GM23338 (cell line): Measurements from ENCODE around the gene ATP9B. TPM values are rescaled to one million over a fixed set of nuclear protein-coding genes. Genes with fewer than 3 reads are reported as not detected.

Source experiments
- ATAC-seq: fragments of 200-7000 bp; cut with Tn5 transposase; 3 replicates; pipeline ENCODE4 v1.9.1; 2020
- DNase-seq: peaks from one replicate; pipeline ENCODE4 v3.0.0-alpha.2; 2015; ENCODE audit warnings: low spot score
- H2AFZ ChIP-seq: fragments of 200-600 bp; sonication (generic); 2 replicates; pipeline ENCODE4 v1.8.0; 2016; ENCODE audit warnings: antibody characterized with exemption, mild to moderate bottlenecking, moderate library complexity
- H3F3A ChIP-seq: fragments of 200-600 bp; sonication (generic); replicated peaks from 2 replicates; pipeline ENCODE4 v1.8.0; 2017; ENCODE audit warnings: antibody characterized with exemption, mixed run types, low read depth
- H3K27ac ChIP-seq: fragments of 200-600 bp; sonication (generic); 2 replicates; pipeline ENCODE4 v1.6.1; 2016; ENCODE audit warnings: low read depth
- H3K27me3 ChIP-seq: fragments of 200-600 bp; sonication (generic); 2 replicates; pipeline ENCODE4 v1.8.0; 2016; ENCODE audit warnings: mild to moderate bottlenecking, mixed run types, moderate library complexity; ENCODE audit not compliant: insufficient read depth
- H3K36me3 ChIP-seq: fragments of 200-600 bp; sonication (generic); 2 replicates; pipeline ENCODE4 v1.8.0; 2016; ENCODE audit warnings: mild to moderate bottlenecking; ENCODE audit not compliant: insufficient read depth
- H3K4me1 ChIP-seq: fragments of 200-600 bp; sonication (generic); 2 replicates; pipeline ENCODE4 v1.8.0; 2016; ENCODE audit warnings: mild to moderate bottlenecking, moderate library complexity; ENCODE audit not compliant: insufficient read depth
- H3K4me2 ChIP-seq: fragments of 200-600 bp; sonication (generic); 2 replicates; pipeline ENCODE4 v1.7.1; 2017; ENCODE audit warnings: mixed run types
- H3K4me3 ChIP-seq: fragments of 200-600 bp; sonication (generic); 2 replicates; pipeline ENCODE4 v1.6.1; 2016; ENCODE audit warnings: mixed run types
- H3K79me2 ChIP-seq: fragments of 200-600 bp; sonication (generic); replicated peaks from 2 replicates; pipeline ENCODE4 v1.8.0; 2017; ENCODE audit warnings: mild to moderate bottlenecking; ENCODE audit not compliant: insufficient read depth
- H3K9me2 ChIP-seq: fragments of 200-600 bp; sonication (generic); 2 replicates; pipeline ENCODE4 v1.8.0; 2017; ENCODE audit not compliant: insufficient read depth
- H4K20me1 ChIP-seq: fragments of 200-600 bp; sonication (generic); replicated peaks from 2 replicates; pipeline ENCODE4 v1.8.0; 2017; ENCODE audit warnings: mild to moderate bottlenecking; ENCODE audit not compliant: insufficient read depth
- H3K27ac Mint-ChIP-seq: 2 replicates; pipeline ENCODE4 v1.8.0; 2020; ENCODE audit warnings: inconsistent platforms, mild to moderate bottlenecking, moderate library complexity, mixed read lengths
- H3K27me3 Mint-ChIP-seq: 3 replicates; pipeline ENCODE4 v1.8.0; 2022; ENCODE audit warnings: low read depth, mild to moderate bottlenecking, moderate library complexity, mixed read lengths, inconsistent platforms; ENCODE audit not compliant: insufficient read depth, poor library complexity
- H3K36me3 Mint-ChIP-seq: 3 replicates; pipeline ENCODE4 v1.8.0; 2021; ENCODE audit warnings: low read depth, mild to moderate bottlenecking, inconsistent platforms, moderate library complexity, mixed read lengths
- H3K4me1 Mint-ChIP-seq: 3 replicates; pipeline ENCODE4 v1.8.0; 2020; ENCODE audit warnings: mild to moderate bottlenecking, inconsistent platforms, mixed read lengths
- H3K4me3 Mint-ChIP-seq: 3 replicates; pipeline ENCODE4 v1.8.0; 2021; ENCODE audit warnings: moderate library complexity, mild to moderate bottlenecking, inconsistent platforms, mixed read lengths
- H3K9me3 Mint-ChIP-seq: 3 replicates; pipeline ENCODE4 v1.8.0; 2020; ENCODE audit warnings: moderate library complexity, mild to moderate bottlenecking, inconsistent platforms, mixed read lengths
- CREB1 ChIP-seq: fragments of 250-450 bp; sonication (Bioruptor Pico); IDR thresholded peaks from 2 replicates; pipeline ENCODE4 v1.5.0; 2020; ENCODE audit warnings: low read depth, mild to moderate bottlenecking, moderate library complexity
- CTCF ChIP-seq, 2 experiments: fragments of 200-600 bp in 1 of 2; sonication (generic) in 1 of 2; conservative IDR thresholded peaks; 2 replicates each; pipeline versions ENCODE4 v1.5.1 to v1.6.1; 2016 to 2017; ENCODE audit warnings: antibody characterized with exemption in 2 of 2, low read depth in 2 of 2, mild to moderate bottlenecking in 2 of 2, moderate library complexity in 1 of 2
- ETS1 ChIP-seq: IDR thresholded peaks from 2 replicates; pipeline ENCODE4 v1.6.1; 2016; ENCODE audit warnings: antibody characterized with exemption
- EZH2 ChIP-seq: fragments of 200-600 bp; sonication (generic); IDR thresholded peaks from one replicate; pipeline ENCODE4 v1.8.0; 2017; ENCODE audit warnings: antibody characterized with exemption, mild to moderate bottlenecking, low read depth; ENCODE audit not compliant: unreplicated experiment
- EZH2phosphoT487 ChIP-seq: fragments of 200-600 bp; sonication (generic); IDR thresholded peaks from one replicate; pipeline ENCODE4 v1.8.1; 2018; ENCODE audit warnings: antibody characterized with exemption; ENCODE audit not compliant: unreplicated experiment
- JUNB ChIP-seq: IDR thresholded peaks from one replicate; pipeline ENCODE4 v1.6.1; 2016; ENCODE audit warnings: antibody characterized with exemption; ENCODE audit not compliant: unreplicated experiment
- NANOG ChIP-seq: IDR thresholded peaks from 2 replicates; pipeline ENCODE4 v1.6.1; 2016; ENCODE audit warnings: antibody characterized with exemption, borderline replicate concordance
- POLR2AphosphoS5 ChIP-seq: IDR thresholded peaks from 2 replicates; pipeline ENCODE4 v1.6.1; 2016; ENCODE audit warnings: antibody characterized with exemption, low read depth
- REST ChIP-seq: IDR thresholded peaks from one replicate; pipeline ENCODE4 v1.6.1; 2018; ENCODE audit warnings: antibody characterized with exemption; ENCODE audit not compliant: unreplicated experiment
- STAT1 ChIP-seq: IDR thresholded peaks from one replicate; pipeline ENCODE4 v1.6.1; 2016; ENCODE audit warnings: antibody characterized with exemption; ENCODE audit not compliant: unreplicated experiment
- ZNF114 ChIP-seq: fragments of 250-450 bp; sonication (Bioruptor Pico); IDR thresholded peaks from 2 replicates; pipeline ENCODE4 v1.5.0; 2020; ENCODE audit warnings: mild to moderate bottlenecking, moderate library complexity
- ZNF331 ChIP-seq: fragments of 250-450 bp; sonication (Bioruptor Pico); IDR thresholded peaks from 2 replicates; pipeline ENCODE4 v1.5.0; 2020; ENCODE audit warnings: low read depth, mild to moderate bottlenecking, moderate library complexity
- ZNF462 ChIP-seq: fragments of 250-450 bp; sonication (Bioruptor Pico); IDR thresholded peaks from 2 replicates; pipeline ENCODE4 v1.5.0; 2020; ENCODE audit warnings: mild to moderate bottlenecking, moderate library complexity
- polyA plus RNA-seq: library from polyadenylated mRNA; unstranded; fragments of >200 nt; fragmentation: Nextera tagmentation; extraction: Ambion mirVana; gene quantifications from 2 replicates; pipeline ENCODE4 v1.2.1, GENCODE V29; 2016
- total RNA-seq: library from RNA; depleted of rRNA; stranded (reverse); fragments of >200 nt; shearing (Covaris generic); gene quantifications from 2 replicates; pipeline ENCODE4 v1.2.3, GENCODE V29; 2014

The ATP9B gene
- total and polyA plus RNA-seq, 2 experiments from 2014 or later: 14.2 to 25.6 TPM

GRCh38 chr18:79252904-79253633, 183.9 kb downstream of the ATP9B start:
- ATAC-seq (peak; percentile 68), DNase-seq (no peak)
- Histone ChIP-seq H3K27ac (no peak overlapping the region), H3K4me3 (no peak overlapping the region), H3K27me3 (no peaks in the 10 kb centered on the region), H3K4me1 (no peaks in the 10 kb centered on the region), H2AFZ (no peak overlapping the region), H3F3A (no peaks in the 10 kb centered on the region), H3K36me3 (no peaks in the 10 kb centered on the region; the same call in 1 of the 2 replicates), H3K79me2 (no peaks in the 10 kb centered on the region), H3K4me2 (no peak overlapping the region), H4K20me1 (no peaks in the 10 kb centered on the region; the same call in 1 of the 2 replicates), H3K9me2 (no peaks in the 10 kb centered on the region)
- H3K27me3 Mint-ChIP-seq: no peaks in the 10 kb centered on the region
- H3K27ac Mint-ChIP-seq: peak overlapping the region; percentile 45; the same call in 1 of the 2 replicates
- H3K4me1 Mint-ChIP-seq: peaks cover 17% of the 10 kb centered on the region; the same call in 2 of the 3 replicates
- TF ChIP-seq ZNF331 (CRISPR knock-in tag) (no peak), REST (no peak), CTCF (conservative IDR thresholded peaks at IDR 0.05; ENCODE audit: low read depth in 2 of 2) (no peak), ZNF114 (CRISPR knock-in tag) (no peak), POLR2AphosphoS5 (no peak), EZH2 (no peak), EZH2phosphoT487 (no peak), ZNF462 (no peak), ETS1 (no peak), NANOG (no peak), JUNB (no peak), CREB1 (CRISPR knock-in tag) (no peak), STAT1 (no peak)
- H3K4me3 Mint-ChIP-seq: no peak overlapping the region
- no peaks in the 10 kb centered on the region for H3K9me3 Mint-ChIP-seq
- no peaks in the 10 kb centered on the region for H3K36me3 Mint-ChIP-seq
